H1 (cell line): ENCODE data around the gene LRRC15.

Experiments
- ASH2L ChIP-seq: fragments of 200-600, 300-600 bp; sonication (generic); IDR thresholded peaks from one replicate; pipeline ENCODE4 v1.7.1; 2017; ENCODE audit warnings: low read length
- ATF3 ChIP-seq: IDR thresholded peaks from 2 replicates; pipeline ENCODE4 v1.6.1; 2011; ENCODE audit warnings: low read depth, mild to moderate bottlenecking, low read length; ENCODE audit not compliant: insufficient read depth
- CEBPB ChIP-seq: IDR thresholded peaks from 2 replicates; pipeline ENCODE4 v1.6.1; 2012; ENCODE audit warnings: low read depth, low read length
- CTCF ChIP-seq, 3 experiments: IDR thresholded peaks; 1 replicate in 2 of 3; 2 replicates in 1 of 3; pipeline versions ENCODE4 v1.5.1 to v1.6.1; 2011; ENCODE audit warnings: low read length in 3 of 3, mild to moderate bottlenecking in 3 of 3, inconsistent platforms in 2 of 3, low read depth in 1 of 3, moderate library complexity in 1 of 3; ENCODE audit not compliant: insufficient read depth in 1 of 3; ENCODE audit errors: control extremely low read depth in 1 of 3
- EGR1 ChIP-seq: IDR thresholded peaks from 2 replicates; pipeline ENCODE4 v1.6.1; 2011; ENCODE audit warnings: low read depth, low read length, borderline replicate concordance
- MAX ChIP-seq: IDR thresholded peaks from 2 replicates; pipeline ENCODE4 v1.6.1; 2012; ENCODE audit warnings: inconsistent platforms
- POLR2A ChIP-seq, 2 experiments: IDR thresholded peaks; 1 replicate in 1 of 2; 2 replicates in 1 of 2; pipeline ENCODE4 v1.6.1; 2011; ENCODE audit warnings: low read depth in 2 of 2, low read length in 2 of 2, mild to moderate bottlenecking in 2 of 2; ENCODE audit errors: control extremely low read depth in 1 of 2
- POLR2AphosphoS5 ChIP-seq: IDR thresholded peaks from 2 replicates; pipeline ENCODE4 v1.6.1; 2011; ENCODE audit warnings: low read depth, low read length
- RAD21 ChIP-seq, 2 experiments: IDR thresholded peaks in 1 of 2; conservative IDR thresholded peaks in 1 of 2; 2 replicates each; pipeline ENCODE4 v1.6.1; 2011; ENCODE audit warnings: low read depth in 2 of 2, low read length in 2 of 2, improper control_type of control experiment in 1 of 2, inconsistent platforms in 1 of 2, mild to moderate bottlenecking in 1 of 2, moderate library complexity in 1 of 2
- TCF12 ChIP-seq: IDR thresholded peaks from 2 replicates; pipeline ENCODE4 v1.6.1; 2011; ENCODE audit warnings: low read depth, mild to moderate bottlenecking, low read length
- YY1 ChIP-seq: IDR thresholded peaks from 2 replicates; pipeline ENCODE4 v1.6.1; 2011; ENCODE audit warnings: low read depth, mild to moderate bottlenecking, low read length
- ZNF274 ChIP-seq: IDR thresholded peaks from 2 replicates; pipeline ENCODE4 v1.7.0; 2012; ENCODE audit warnings: low read length, borderline replicate concordance; ENCODE audit errors: extremely low read depth

- no peak for TF ChIP-seq POLR2AphosphoS5
- TF ChIP-seq MAX, result no peak
- TF ChIP-seq CEBPB, result no peak
- TF ChIP-seq EGR1, result no peak
- no peak for TF ChIP-seq ZNF274
- no peak for TF ChIP-seq TCF12
- no peak for TF ChIP-seq CTCF (IDR thresholded peaks at IDR 0.05; ENCODE audit: control extremely low read depth in 1 of 3, insufficient read depth in 1 of 3, low read depth in 1 of 3, low read length in 3 of 3)
- TF ChIP-seq YY1, result no peak
- no peak for TF ChIP-seq ATF3
- TF ChIP-seq ASH2L, result no peak
- TF ChIP-seq RAD21 (IDR thresholded peaks at IDR 0.05 in 1 of 2, conservative IDR thresholded peaks at IDR 0.05 in 1 of 2; ENCODE audit: low read depth in 2 of 2, low read length in 2 of 2), result no peak
- no peak for TF ChIP-seq POLR2A (IDR thresholded peaks at IDR 0.05; ENCODE audit: control extremely low read depth in 1 of 2, low read depth in 2 of 2, low read length in 2 of 2)
Measured at GRCh38 chr3:194318511-194319161, 50.9 kb downstream of the LRRC15 start.
